H1 (cell line): ENCODE measurements around the gene TLR1. TPM values are rescaled to one million over a fixed set of nuclear protein-coding genes. Genes with fewer than 3 reads are reported as not detected.

ENCODE experiments used
- CTCF ChIA-PET: fragments of 300-600 bp; sonication (Branson Sonifier 250); formaldehyde crosslinking; loops from one replicate; lab custom pipeline; 2021; ENCODE audit not compliant: partially characterized antibody; lab: Charles Lee
- POLR2A ChIA-PET: fragments of 300-600 bp; sonication (Branson Sonifier 250); formaldehyde crosslinking; loops from one replicate; lab custom pipeline; 2021; ENCODE audit warnings: inconsistent platforms; ENCODE audit not compliant: partially characterized antibody; lab: Charles Lee
- DNase-seq, 2 experiments: peaks; one replicate each; pipeline versions ENCODE4 v3.0.0 to v3.0.0-alpha.2; 2010 to 2022; ENCODE audit warnings: low spot score in 2 of 2, low read depth in 1 of 2, mixed read lengths in 1 of 2
- FAIRE-seq: peaks from 2 replicates; lab custom pipeline; 2011; peaks lifted over from hg19 to GRCh38; lab: Jason Lieb, UNC
- H2AFZ ChIP-seq: 2 replicates; pipeline ENCODE4 v1.8.1; 2012; ENCODE audit warnings: low read length, inconsistent platforms
- H2AK5ac ChIP-seq: 2 replicates; pipeline ENCODE4 v1.6.1; 2013; ENCODE audit warnings: low read depth, low read length
- H2BK120ac ChIP-seq: replicated peaks from 2 replicates; pipeline ENCODE3; 2013; ENCODE audit warnings: low read depth, low read length, inconsistent platforms
- H2BK12ac ChIP-seq: 2 replicates; pipeline ENCODE4 v1.6.1; 2013; ENCODE audit warnings: low read depth, low read length
- H2BK15ac ChIP-seq: 2 replicates; pipeline ENCODE4 v1.6.1; 2013; ENCODE audit warnings: low read length
- H2BK20ac ChIP-seq: 2 replicates; pipeline ENCODE4 v1.6.1; 2013; ENCODE audit warnings: low read length
- H2BK5ac ChIP-seq: 2 replicates; pipeline ENCODE4 v1.6.1; 2013; ENCODE audit warnings: low read depth, low read length
- H3K14ac ChIP-seq: 2 replicates; pipeline ENCODE4 v1.6.1; 2013; ENCODE audit warnings: inconsistent platforms; ENCODE audit not compliant: insufficient read length
- H3K18ac ChIP-seq: 2 replicates; pipeline ENCODE4 v1.6.1; 2013; ENCODE audit warnings: low read length; ENCODE audit errors: extremely low read depth
- H3K23ac ChIP-seq: 2 replicates; pipeline ENCODE4 v1.6.1; 2013; ENCODE audit warnings: inconsistent platforms; ENCODE audit not compliant: insufficient read length
- H3K23me2 ChIP-seq: 2 replicates; pipeline ENCODE4 v1.6.1; 2013; ENCODE audit warnings: low read depth, low read length
- H3K27ac ChIP-seq: 2 replicates; pipeline ENCODE4 v1.6.1; 2011; ENCODE audit warnings: low read depth, low read length, inconsistent platforms
- H3K27me3 ChIP-seq, 4 experiments: replicated peaks in 1 of 4; 1 replicate in 1 of 4; 2 replicates in 3 of 4; pipeline versions ENCODE4 v1.6.1 to v1.8.1; 2011 to 2013; ENCODE audit warnings: low read length in 3 of 4, mild to moderate bottlenecking in 3 of 4, inconsistent platforms in 2 of 4, mixed read lengths in 2 of 4, moderate library complexity in 1 of 4; ENCODE audit not compliant: control insufficient read depth in 3 of 4, insufficient read depth in 3 of 4; ENCODE audit errors: extremely low read depth in 1 of 4
- H3K36me3 ChIP-seq, 4 experiments: 2 replicates each; pipeline versions ENCODE4 v1.6.1 to v1.8.1; 2011 to 2013; ENCODE audit warnings: mild to moderate bottlenecking in 4 of 4, low read length in 3 of 4, moderate library complexity in 2 of 4, control low read depth in 1 of 4, inconsistent platforms in 1 of 4; ENCODE audit not compliant: insufficient read depth in 4 of 4, control insufficient read depth in 2 of 4
- H3K4ac ChIP-seq: replicated peaks from 2 replicates; pipeline ENCODE3; 2013; ENCODE audit warnings: low read length, low read depth, mixed read lengths, inconsistent platforms; ENCODE audit not compliant: insufficient read length
- H3K4me1 ChIP-seq, 4 experiments: replicated peaks in 1 of 4; 1 replicate in 1 of 4; 2 replicates in 3 of 4; pipeline versions ENCODE4 v1.6.1 to v1.8.1; 2011 to 2013; ENCODE audit warnings: low read length in 3 of 4, inconsistent platforms in 2 of 4, mixed read lengths in 1 of 4; ENCODE audit not compliant: insufficient read depth in 4 of 4, control insufficient read depth in 3 of 4
- H3K4me2 ChIP-seq, 2 experiments: 2 replicates each; pipeline versions ENCODE4 v1.6.1 to v1.8.1; 2011 to 2013; ENCODE audit warnings: low read depth in 2 of 2, low read length in 2 of 2, control low read depth in 1 of 2, inconsistent platforms in 1 of 2, mild to moderate bottlenecking in 1 of 2; ENCODE audit not compliant: insufficient read depth in 1 of 2
- H3K4me3 ChIP-seq, 4 experiments: fragments of 200-600, 300-600 bp in 1 of 4; sonication (generic), shearing (Covaris generic), sonication (Bioruptor Twin) in 1 of 4; 2 replicates each; pipeline versions ENCODE4 v1.5.1 to v1.8.1; 2011 to 2016; ENCODE audit warnings: low read length in 4 of 4, low read depth in 3 of 4, control low read depth in 2 of 4, inconsistent platforms in 2 of 4, mild to moderate bottlenecking in 2 of 4, mixed read lengths in 1 of 4, moderate library complexity in 1 of 4; ENCODE audit not compliant: insufficient read depth in 2 of 4; ENCODE audit errors: extremely low read depth in 1 of 4
- H3K56ac ChIP-seq: replicated peaks from 2 replicates; pipeline ENCODE3; 2013; ENCODE audit warnings: low read depth, mild to moderate bottlenecking, mixed read lengths, low read length, inconsistent platforms; ENCODE audit not compliant: insufficient read length
- H3K79me1 ChIP-seq: 2 replicates; pipeline ENCODE4 v1.6.1; 2013; ENCODE audit warnings: low read depth, low read length, control low read depth
- H3K79me2 ChIP-seq, 2 experiments: 2 replicates each; pipeline versions ENCODE4 v1.6.1 to v1.8.1; 2012 to 2013; ENCODE audit warnings: low read length in 2 of 2, mild to moderate bottlenecking in 2 of 2, inconsistent platforms in 1 of 2; ENCODE audit not compliant: insufficient read depth in 2 of 2, control insufficient read depth in 1 of 2
- H3K9ac ChIP-seq, 4 experiments: replicated peaks in 1 of 4; 1 replicate in 1 of 4; 2 replicates in 3 of 4; pipeline versions ENCODE4 v1.6.1 to v1.8.1; 2011 to 2013; ENCODE audit warnings: low read depth in 3 of 4, low read length in 3 of 4, control low read depth in 2 of 4, mild to moderate bottlenecking in 2 of 4, moderate library complexity in 2 of 4, inconsistent platforms in 1 of 4; ENCODE audit errors: extremely low read depth in 1 of 4
- H3K9me3 ChIP-seq, 2 experiments: 2 replicates each; pipeline versions ENCODE4 v1.6.1 to v1.8.1; 2012 to 2013; ENCODE audit warnings: mild to moderate bottlenecking in 2 of 2, moderate library complexity in 2 of 2, control low read depth in 1 of 2, inconsistent platforms in 1 of 2, low read depth in 1 of 2, low read length in 1 of 2, mixed read lengths in 1 of 2; ENCODE audit not compliant: insufficient read depth in 2 of 2
- H4K20me1 ChIP-seq, 2 experiments: replicated peaks in 1 of 2; 2 replicates each; pipeline versions ENCODE3 to v1.8.1; 2011 to 2013; ENCODE audit warnings: inconsistent platforms in 2 of 2, low read length in 2 of 2, mild to moderate bottlenecking in 1 of 2; ENCODE audit not compliant: insufficient read depth in 2 of 2, control insufficient read depth in 1 of 2
- H4K5ac ChIP-seq: 2 replicates; pipeline ENCODE4 v1.6.1; 2013; ENCODE audit warnings: low read length, low read depth, mixed read lengths, inconsistent platforms; ENCODE audit not compliant: insufficient read length
- H4K8ac ChIP-seq: 2 replicates; pipeline ENCODE4 v1.8.0; 2013; ENCODE audit warnings: mild to moderate bottlenecking, moderate library complexity, low read length, inconsistent platforms; ENCODE audit not compliant: insufficient read depth; ENCODE audit errors: extremely low read depth
- H4K91ac ChIP-seq: replicated peaks from 2 replicates; pipeline ENCODE3; 2013; ENCODE audit warnings: low read length, mixed read lengths, inconsistent platforms; ENCODE audit not compliant: insufficient read length
- BCL11A ChIP-seq, 2 experiments: IDR thresholded peaks; one replicate each; pipeline ENCODE4 v1.6.1; 2011; ENCODE audit warnings: low read depth in 2 of 2, low read length in 2 of 2, mild to moderate bottlenecking in 2 of 2
- WGBS, 2 experiments: shearing (Covaris generic) in 1 of 2; methylation state at CpG; one replicate each; pipeline versions ENCODE4 v1.1.6 to v1.1.7; 2013 to 2015; ENCODE audit warnings: low lambda C conversion rate in 2 of 2, mixed read lengths in 2 of 2, inconsistent platforms in 1 of 2, low coverage in 1 of 2, missing lambda C conversion rate in 1 of 2; ENCODE audit not compliant: insufficient replicate concordance in 2 of 2, insufficient coverage in 1 of 2, insufficient read length in 1 of 2; ENCODE audit errors: extremely low coverage in 1 of 2, missing lambda C conversion rate in 1 of 2; 5-methylcytosine and 5-hydroxymethylcytosine counted together
- polyA plus RNA-seq, 7 experiments: library from polyadenylated mRNA; depleted of rRNA in 3 of 7; stranded (reverse) in 5 of 7; unstranded in 2 of 7; fragments of >200 nt in 5 of 7; fragments of 200-250 nt in 2 of 7; gene quantifications; 1 replicate in 5 of 7; 2 replicates in 1 of 7; 4 replicates in 1 of 7; pipeline versions ENCODE4 v1.2.1 to v1.2.3, GENCODE V29; 2011 to 2013; ENCODE audit warnings: missing spikeins in 2 of 7, mixed read lengths in 2 of 7
- total RNA-seq: library from RNA; stranded (reverse); fragmentation: NEBNext Ultra II Directional; extraction: Animal tissue kit (Norgen Biotek cat#: 25700); gene quantifications from 2 replicates; pipeline ENCODE4 v1.2.1, GENCODE V29; 2021

TLR1 gene
- total and polyA plus RNA-seq, 2 of the 8 experiments (the other 6 are each of a cell fraction or from before 2014, with no cell fraction given) = not detected

DNA sequence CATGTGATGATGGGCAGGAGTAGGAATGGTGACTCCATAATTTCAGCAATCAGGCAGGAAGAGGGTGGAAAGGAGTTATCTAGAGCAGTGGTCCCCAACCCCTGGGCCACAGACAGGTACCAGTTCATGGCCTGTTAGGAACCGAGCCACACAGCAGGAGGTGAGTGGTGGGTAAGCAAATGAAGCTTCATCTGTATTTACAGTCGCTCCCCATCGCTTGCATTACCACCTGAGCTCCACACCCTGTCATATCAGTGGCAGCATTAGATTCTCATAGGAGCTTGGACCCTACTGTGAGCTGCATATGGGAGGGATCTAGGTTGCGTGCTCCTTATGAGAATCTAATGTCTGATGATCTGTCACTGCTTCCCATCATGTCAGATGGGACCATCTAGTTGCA, 20.4 kb downstream of the TLR1 start:
- no peak overlapping the region for H3K4me3 ChIP-seq
- no peak overlapping the region for H4K91ac ChIP-seq
- H3K79me2 ChIP-seq = no peaks in the 10 kb centered on the region
- no peak overlapping the region for H4K5ac ChIP-seq
- H3K56ac ChIP-seq = no peak overlapping the region
- no peaks in the 10 kb centered on the region for H3K4me1 ChIP-seq
- no peak overlapping the region for H3K4me2 ChIP-seq
- H2AFZ ChIP-seq = no peak overlapping the region
- no peak overlapping the region for H3K23ac ChIP-seq
- H2BK120ac ChIP-seq = no peak overlapping the region
- no peaks in the 10 kb centered on the region for H3K36me3 ChIP-seq
- no peak overlapping the region for H4K8ac ChIP-seq
- H3K9me3 ChIP-seq = no peaks in the 10 kb centered on the region
- no peak for DNase-seq
- CTCF ChIA-PET = interaction anchor here (0.6 to 8.5 kb wide), 9 partner anchors 13 to 605 kb away, joined by 3 to 136 read pairs (median 16); partner anchors contain the start of gene TLR1
- H3K4ac ChIP-seq = no peak overlapping the region
- no peak overlapping the region for H2BK5ac ChIP-seq
- no peak overlapping the region for H2AK5ac ChIP-seq
- H3K27ac ChIP-seq = no peak overlapping the region
- POLR2A ChIA-PET = no interaction called here
- no peak overlapping the region for H2BK20ac ChIP-seq
- H3K14ac ChIP-seq = no peak overlapping the region
- no peak overlapping the region for H2BK12ac ChIP-seq
- H3K79me1 ChIP-seq = no peaks in the 10 kb centered on the region
- H3K18ac ChIP-seq = no peak overlapping the region
- peaks cover 0 to 2% of the 10 kb centered on the region in 2 experiments for H4K20me1 ChIP-seq
- WGBS, 2 experiments = 73% methylated on average over 4 of the region's 4 CpGs; no CpG with 5 or more reads in 1 of the 2 experiments
- peaks cover 2% of the 10 kb centered on the region; the same call in 1 of the 2 replicates for H3K23me2 ChIP-seq
- no peak overlapping the region for H3K9ac ChIP-seq
- no peak for FAIRE-seq
- no peak overlapping the region for H2BK15ac ChIP-seq
- H3K27me3 ChIP-seq = no peaks in the 10 kb centered on the region
- no peak for TF ChIP-seq BCL11A (IDR thresholded peaks at IDR 0.05; ENCODE audit: low read depth in 2 of 2, low read length in 2 of 2)
